SK-N-MC (cell line): ENCODE measurements around the gene NRP1.
A peak's percentile ranks its signal among the peaks of the same experiment; 100 is the strongest.
"Not testable (repeated sequence)": the region's sequence is repeated elsewhere in the genome, so short reads cannot be mapped to it uniquely, and the experiment has no call there.

Experiments
- DNase-seq: peaks from one replicate; pipeline ENCODE4 v3.0.0-alpha.2; 2011; ENCODE audit warnings: low read depth, low spot score
- H3K27ac ChIP-seq: fragments of 200-600 bp; sonication (generic); 2 replicates; pipeline ENCODE4 v1.5.1; 2016; ENCODE audit warnings: mixed run types
- H3K36me3 ChIP-seq: fragments of 200-600 bp; sonication (generic); 2 replicates; pipeline ENCODE4 v1.6.1; 2017; ENCODE audit warnings: antibody characterized with exemption, low read length, mixed read lengths; ENCODE audit not compliant: insufficient read depth
- H3K4me3 ChIP-seq: fragments of 200-600 bp; sonication (generic); 2 replicates; pipeline ENCODE4 v1.5.1; 2016
- H3K9ac ChIP-seq: fragments of 200-600 bp; sonication (generic); 2 replicates; pipeline ENCODE4 v1.8.0; 2017; ENCODE audit warnings: mixed run types, mixed read lengths; ENCODE audit not compliant: insufficient read length
- H3K9me3 ChIP-seq: fragments of 200-600 bp; sonication (generic); 2 replicates; pipeline ENCODE4 v1.6.1; 2017; ENCODE audit warnings: low read depth, mild to moderate bottlenecking, antibody characterized with exemption, low read length, moderate library complexity, mixed read lengths
- EZH2 ChIP-seq: fragments of 200-600 bp; sonication (generic); IDR thresholded peaks from one replicate; pipeline ENCODE4 v1.6.1; 2017; ENCODE audit warnings: antibody characterized with exemption
- FOXP2 ChIP-seq: optimal IDR thresholded peaks from 2 replicates; pipeline ENCODE3; 2011; ENCODE audit warnings: mild to moderate bottlenecking, moderate library complexity; ENCODE audit not compliant: insufficient read depth; ENCODE audit errors: extremely low read length, control extremely low read depth
- POLR2AphosphoS5 ChIP-seq: IDR thresholded peaks from 2 replicates; pipeline ENCODE4 v1.6.1; 2012; ENCODE audit warnings: mild to moderate bottlenecking, low read depth, low read length, borderline replicate concordance

NRP1 gene

GRCh38 chr10:33334153-33334804 is at the start of gene NRP1:
NRP1 (minus strand) TSS chr10:33334667; CDS start chr10:33334382, 285 bp downstream.
- no peak for DNase-seq
- TF ChIP-seq EZH2 (no peak), FOXP2 (no peak), POLR2AphosphoS5 (no peak)
- no peak within 1 kb of the TSS for H3K27ac ChIP-seq
- peak within 1 kb of the TSS; percentile 66 for H3K9ac ChIP-seq
- H3K9me3 ChIP-seq: no peaks in the 10 kb centered on the region
- H3K4me3 ChIP-seq: peak within 1 kb of the TSS; percentile 82
- 0 out of 2 replicates have a peak, but pooled peaks cover under 1% of the 10 kb centered on the region for H3K36me3 ChIP-seq

DNA sequence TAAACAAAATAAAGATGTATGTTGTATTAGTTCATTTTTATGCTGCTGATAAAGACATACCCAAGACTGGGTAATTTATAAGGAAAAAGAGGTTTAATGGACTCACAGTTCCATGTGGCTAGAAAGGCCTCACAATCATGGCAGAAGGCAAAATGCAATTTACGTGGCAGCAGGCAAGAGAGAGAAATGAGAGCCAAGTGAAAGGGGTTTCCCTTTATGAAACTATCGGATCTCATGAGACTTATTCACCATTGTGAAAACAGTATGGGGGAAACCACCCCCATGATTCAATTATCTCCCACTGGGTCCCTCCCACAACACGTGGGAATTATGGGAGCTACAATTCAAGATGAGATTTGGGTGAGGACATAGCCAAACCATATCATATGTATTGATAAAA is 49.7 kb upstream of the NRP1 start:
- DNase-seq, H3K4me3 ChIP-seq, H3K27ac ChIP-seq, H3K9ac ChIP-seq, H3K36me3 ChIP-seq, H3K9me3 ChIP-seq: not testable (repeated sequence)

DNA sequence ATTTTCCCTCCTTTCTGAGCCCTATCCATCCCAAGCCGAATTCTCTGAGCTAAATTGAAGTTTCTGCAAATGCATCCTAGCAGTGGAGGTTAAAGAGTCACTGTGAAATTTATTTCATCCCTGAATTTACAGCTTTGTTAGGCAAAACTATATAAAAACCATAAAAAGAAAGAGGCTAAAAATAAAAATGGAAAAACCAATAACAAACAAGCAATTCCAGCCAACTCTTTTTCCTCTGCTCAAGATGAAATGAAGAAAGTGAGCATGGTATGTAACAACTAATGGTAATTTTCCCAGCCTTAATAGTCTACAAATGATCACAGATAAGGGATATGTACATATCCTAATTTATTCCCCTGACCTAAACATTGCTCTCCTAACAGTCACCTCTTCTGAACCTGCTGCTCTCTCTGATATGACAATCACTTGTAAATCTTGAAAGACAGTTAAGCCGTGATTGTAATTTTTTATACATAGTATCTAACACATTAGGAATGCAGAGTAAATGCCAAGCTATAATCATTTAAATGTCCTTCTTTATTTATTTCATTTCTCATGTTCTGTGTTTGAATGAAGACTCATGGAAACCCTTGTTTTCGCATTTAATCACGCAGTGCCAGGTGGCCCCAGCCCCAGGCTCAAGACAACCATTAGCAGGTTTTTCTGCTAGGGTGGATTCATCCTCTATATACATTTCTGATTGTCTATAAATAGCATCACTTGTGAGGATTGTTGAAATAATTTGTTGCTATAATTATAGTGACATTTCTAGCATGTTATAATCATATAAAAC is 48.6 kb upstream of the NRP1 start:
- DNase-seq: no peak
- Histone ChIP-seq H3K4me3 (no peak overlapping the region), H3K27ac (no peak overlapping the region), H3K9me3 (no peaks in the 10 kb centered on the region), H3K9ac (no peak overlapping the region), H3K36me3 (no peaks in the 10 kb centered on the region)
- TF ChIP-seq FOXP2 (no peak), EZH2 (no peak), POLR2AphosphoS5 (no peak)

GRCh38 chr10:33382216-33382600 is 47.7 kb upstream of the NRP1 start:
- Histone ChIP-seq H3K36me3 (no peaks in the 10 kb centered on the region), H3K27ac (no peak overlapping the region), H3K9ac (no peak overlapping the region), H3K9me3 (no peaks in the 10 kb centered on the region), H3K4me3 (peak overlapping the region; percentile 22; the same call in 1 of the 2 replicates)
- TF ChIP-seq EZH2: no peak
- no peak for TF ChIP-seq FOXP2
- TF ChIP-seq POLR2AphosphoS5: no peak
- no peak for DNase-seq

DNA sequence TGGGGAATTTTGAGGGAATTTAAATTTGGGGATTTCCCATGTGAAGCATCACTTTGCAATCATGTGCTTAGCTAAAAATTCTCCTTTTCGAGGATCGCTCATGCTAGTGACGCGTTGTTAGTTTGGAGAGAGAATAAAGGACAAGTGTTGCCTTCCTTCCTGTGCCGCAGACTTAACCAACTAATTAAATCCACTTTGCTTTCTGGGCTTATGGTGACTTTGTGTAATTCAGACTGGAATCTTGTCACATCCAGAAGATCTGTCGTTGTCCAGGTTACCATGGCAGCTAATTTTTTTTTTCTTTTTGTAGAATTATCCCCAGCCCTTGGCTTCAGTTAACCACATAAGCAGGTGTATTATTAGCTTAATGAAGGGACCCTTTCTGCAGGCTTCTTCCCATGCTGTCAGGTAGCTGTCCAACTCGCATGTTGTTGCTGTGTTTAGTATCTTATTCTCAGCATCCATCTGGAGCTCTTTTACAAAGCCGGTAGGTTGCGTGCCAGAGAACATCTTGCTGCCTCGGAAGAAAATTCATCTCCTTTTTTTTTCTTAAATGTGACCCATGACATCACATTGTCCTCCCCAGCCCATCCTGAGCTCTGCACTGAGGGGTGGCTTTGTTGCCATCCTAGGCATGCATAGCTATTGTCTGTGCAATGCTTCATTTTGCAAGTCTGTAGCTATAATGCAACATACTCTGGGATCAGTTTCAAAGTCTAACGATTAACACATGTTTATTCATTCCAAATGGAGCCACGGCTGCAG is 47.2 kb upstream of the NRP1 start:
- H3K4me3 ChIP-seq: peak overlapping the region; percentile 22; the same call in 1 of the 2 replicates
- no peak overlapping the region for H3K9ac ChIP-seq
- H3K27ac ChIP-seq: no peak overlapping the region
- H3K36me3 ChIP-seq: no peaks in the 10 kb centered on the region
- no peaks in the 10 kb centered on the region for H3K9me3 ChIP-seq
- no peak for TF ChIP-seq EZH2
- no peak for TF ChIP-seq POLR2AphosphoS5
- TF ChIP-seq FOXP2: no peak
- DNase-seq: no peak

- no peak for DNase-seq
- H3K27ac ChIP-seq: no peak overlapping the region
- TF ChIP-seq FOXP2 (no peak), POLR2AphosphoS5 (no peak), EZH2 (no peak)
These were observed 43.2 kb upstream of the NRP1 start for GRCh38 chr10:33377658-33378025.

GRCh38 chr10:33376976-33377657 is 42.6 kb upstream of the NRP1 start:
- DNase-seq: no peak
- H3K27ac ChIP-seq: no peak overlapping the region
- H3K9ac ChIP-seq: no peak overlapping the region
- H3K4me3 ChIP-seq: no peak overlapping the region
- H3K36me3 ChIP-seq: no peaks in the 10 kb centered on the region
- H3K9me3 ChIP-seq: no peaks in the 10 kb centered on the region
- TF ChIP-seq POLR2AphosphoS5: no peak
- TF ChIP-seq FOXP2: no peak
- no peak for TF ChIP-seq EZH2

More at GRCh38 chr10:33377658-33378025, 43.2 kb upstream of the NRP1 start:
- no peaks in the 10 kb centered on the region for H3K36me3 ChIP-seq
- H3K9ac ChIP-seq: no peak overlapping the region
- H3K9me3 ChIP-seq: no peaks in the 10 kb centered on the region
- no peak overlapping the region for H3K4me3 ChIP-seq

GRCh38 chr10:33376476-33376875 is 42.0 kb upstream of the NRP1 start:
- no peak overlapping the region for H3K9ac ChIP-seq
- no peak for DNase-seq
- H3K4me3 ChIP-seq: no peak overlapping the region
- H3K27ac ChIP-seq: no peak overlapping the region
- no peaks in the 10 kb centered on the region for H3K36me3 ChIP-seq
- H3K9me3 ChIP-seq: no peaks in the 10 kb centered on the region
- TF ChIP-seq POLR2AphosphoS5 (no peak), EZH2 (no peak), FOXP2 (no peak)
